Lower lobe of right lung (tissue), 2 donors: ENCODE data around the gene ACHE. TPM values are rescaled to one million over a fixed set of nuclear protein-coding genes. Genes with fewer than 3 reads are reported as not detected.

Experiments used
- ATAC-seq, 2 donors: fragments of 200-7000 bp; cut with Tn5 transposase; one replicate each; pipeline ENCODE4 v1.9.1; 2020 to 2022; ENCODE audit warnings: mild to moderate bottlenecking in 2 of 2, moderate library complexity in 2 of 2
- DNase-seq: peaks from one replicate; pipeline ENCODE4 v3.0.0-alpha.2; 2020
- H3K27ac ChIP-seq: fragments of 200-600 bp; one replicate; pipeline ENCODE4 v1.8.0; 2022
- H3K27me3 ChIP-seq: fragments of 200-600 bp; one replicate; pipeline ENCODE4 v1.8.0; 2022; ENCODE audit warnings: low read depth
- H3K36me3 ChIP-seq: fragments of 200-600 bp; one replicate; pipeline ENCODE4 v1.8.0; 2022; ENCODE audit warnings: mild to moderate bottlenecking
- H3K4me1 ChIP-seq: fragments of 200-600 bp; one replicate; pipeline ENCODE4 v1.8.0; 2022
- H3K4me3 ChIP-seq: fragments of 200-600 bp; one replicate; pipeline ENCODE4 v1.8.0; 2022; ENCODE audit warnings: mild to moderate bottlenecking
- H3K9me3 ChIP-seq: fragments of 200-600 bp; one replicate; pipeline ENCODE4 v1.8.0; 2022
- CTCF ChIP-seq: fragments of 200-600 bp; IDR thresholded peaks from one replicate; pipeline ENCODE4 v1.8.0; 2022; ENCODE audit warnings: antibody characterized with exemption, mild to moderate bottlenecking
- intact Hi-C: fragments of 100-400 bp; cut with DNase I; formaldehyde crosslinking; loops from one replicate; pipeline ENCODE4 v1.11.0; 2022
- total RNA-seq: library from RNA; stranded (reverse); fragmentation: NEBNext Ultra II Directional; extraction: Animal tissue kit (Norgen Biotek cat#: 25700); gene quantifications from one replicate; pipeline ENCODE4 v1.2.1, GENCODE V29; 2021
- donor health status: DM: no; HTN: yes; CAD: no; lungs with severe emphysema.

The ACHE gene
- total RNA-seq, 1 donor from 2014 or later, result 0.97 TPM

GRCh38 chr7:100879685-100880261, 15.9 kb downstream of the ACHE start:
- Histone ChIP-seq H3K27me3 (no peaks in the 10 kb centered on the region), H3K4me3 (no peak overlapping the region), H3K27ac (no peak overlapping the region), H3K36me3 (peaks cover 84% of the 10 kb centered on the region), H3K9me3 (no peaks in the 10 kb centered on the region), H3K4me1 (peaks cover 36% of the 10 kb centered on the region)
- intact Hi-C loops, result no loop called here
- no peak for TF ChIP-seq CTCF
- no peak for ATAC-seq
- no peak for DNase-seq

GRCh38 chr7:100878685-100879084, 17.0 kb downstream of the ACHE start:
- Histone ChIP-seq H3K4me1 (peaks cover 43% of the 10 kb centered on the region), H3K4me3 (no peak overlapping the region), H3K27me3 (no peaks in the 10 kb centered on the region), H3K36me3 (peaks cover 77% of the 10 kb centered on the region), H3K9me3 (no peaks in the 10 kb centered on the region), H3K27ac (no peak overlapping the region)
- DNase-seq, result no peak
- intact Hi-C loops, result no loop called here
- TF ChIP-seq CTCF, result no peak
- ATAC-seq, result no peak

- Histone ChIP-seq H3K27ac (no peak overlapping the region), H3K9me3 (no peaks in the 10 kb centered on the region), H3K4me1 (peaks cover 43% of the 10 kb centered on the region), H3K27me3 (no peaks in the 10 kb centered on the region), H3K4me3 (no peak overlapping the region), H3K36me3 (peaks cover 77% of the 10 kb centered on the region)
- ATAC-seq (no peak), DNase-seq (no peak)
- intact Hi-C loops, result no loop called here
- TF ChIP-seq CTCF, result no peak
These were observed 17.7 kb downstream of the ACHE start for GRCh38 chr7:100878013-100878412.

GRCh38 chr7:100875356-100875751, 20.3 kb downstream of the ACHE start:
- H3K36me3 ChIP-seq, result peaks cover 77% of the 10 kb centered on the region
- peaks cover 43% of the 10 kb centered on the region for H3K4me1 ChIP-seq
- TF ChIP-seq CTCF, result no peak
- no peaks in the 10 kb centered on the region for H3K27me3 ChIP-seq
- ATAC-seq (peak; percentile 65 to 67), DNase-seq (no peak)
- peak overlapping the region; percentile 91 for H3K4me3 ChIP-seq
- peak overlapping the region; percentile 95 for H3K27ac ChIP-seq
- H3K9me3 ChIP-seq, result no peaks in the 10 kb centered on the region
- intact Hi-C loops, result no loop called here

GRCh38 chr7:100874577-100875355, 20.9 kb downstream of the ACHE start, which contains the start of gene SRRT:
SRRT (plus strand) TSS chr7:100875103; CDS start chr7:100875591, 488 bp downstream.
- DNase-seq (peak; percentile 99), ATAC-seq (peak; percentile 98 to 99)
- Histone ChIP-seq H3K27me3 (no peaks in the 10 kb centered on the region), H3K36me3 (peaks cover 77% of the 10 kb centered on the region), H3K4me3 (peak within 1 kb of the TSS; percentile 91), H3K9me3 (no peaks in the 10 kb centered on the region), H3K27ac (peak within 1 kb of the TSS; percentile 95), H3K4me1 (peaks cover 43% of the 10 kb centered on the region)
- TF ChIP-seq CTCF, result peak; percentile 46
- intact Hi-C loops, result no loop called here
